Loucy (cell line): ENCODE data around the gene MACROD2.

Source experiments
- CTCF ChIP-seq: fragments of 200-600 bp; sonication (generic); conservative IDR thresholded peaks from 2 replicates; pipeline ENCODE4 v1.5.1; 2014; ENCODE audit warnings: mild to moderate bottlenecking, antibody characterized with exemption, low read length
- EZH2phosphoT487 ChIP-seq: fragments of 200-600 bp; IDR thresholded peaks from 2 replicates; pipeline ENCODE4 v1.6.1; 2018; ENCODE audit warnings: antibody characterized with exemption, mild to moderate bottlenecking, moderate library complexity, borderline replicate concordance

GRCh38 chr20:15058841-15059240, 1063.5 kb downstream of the MACROD2 start:
- TF ChIP-seq CTCF (no peak), EZH2phosphoT487 (no peak)
